ENCODE measurements around the gene CHM. TPM values are rescaled to one million over a fixed set of nuclear protein-coding genes. Genes with fewer than 3 reads are reported as not detected.
"Not testable (repeated sequence)": the region's sequence is repeated elsewhere in the genome, so short reads cannot be mapped to it uniquely, and the experiment has no call there.

The CHM gene
- total and polyA plus RNA-seq, 2 of the 8 experiments (the other 6 are each of a cell fraction or from before 2014, with no cell fraction given), result 8.6 to 15.5 TPM

DNA sequence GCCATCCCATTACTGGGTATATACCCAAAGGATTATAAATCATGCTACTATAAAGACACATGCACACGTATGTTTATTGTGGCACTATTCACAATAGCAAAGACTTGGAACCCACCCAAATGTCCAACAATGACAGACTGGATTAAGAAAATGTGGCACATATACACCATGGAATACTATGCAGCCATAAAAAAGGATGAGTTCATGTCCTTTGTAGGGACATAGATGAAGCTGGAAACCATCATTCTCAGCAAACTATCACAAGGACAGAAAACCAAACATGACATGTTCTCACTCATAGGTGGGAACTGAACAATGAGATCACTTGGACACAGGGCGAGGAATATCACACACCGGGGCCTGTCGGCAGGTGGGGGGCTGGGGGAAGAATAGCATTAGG is 39.5 kb downstream of the CHM start:
- H3K9me3 ChIP-seq (ENCODE audit: insufficient read depth in 2 of 2, low read depth in 1 of 2, low read length in 1 of 2); H2AK5ac ChIP-seq (ENCODE audit: low read depth, low read length); H3K18ac ChIP-seq (ENCODE audit: extremely low read depth, low read length); H4K91ac ChIP-seq (replicated peaks; ENCODE audit: insufficient read length, low read length); H3K23ac ChIP-seq (ENCODE audit: insufficient read length); H2BK120ac ChIP-seq (replicated peaks; ENCODE audit: low read depth, low read length); H3K4me1 ChIP-seq (replicated peaks in 1 of 4; ENCODE audit: control insufficient read depth in 3 of 4, insufficient read depth in 4 of 4, low read length in 3 of 4); H3K4me2 ChIP-seq (ENCODE audit: insufficient read depth in 1 of 2, low read depth in 2 of 2, low read length in 2 of 2); H3K27me3 ChIP-seq (replicated peaks in 1 of 4; ENCODE audit: control insufficient read depth in 3 of 4, extremely low read depth in 1 of 4, insufficient read depth in 3 of 4, low read length in 3 of 4); H2BK20ac ChIP-seq (ENCODE audit: low read length); FAIRE-seq; H3K4ac ChIP-seq (replicated peaks; ENCODE audit: insufficient read length, low read depth, low read length); H2BK12ac ChIP-seq (ENCODE audit: low read depth, low read length); H3K79me1 ChIP-seq (ENCODE audit: low read depth, low read length); H3K14ac ChIP-seq (ENCODE audit: insufficient read length); H3K9ac ChIP-seq (replicated peaks in 1 of 4; ENCODE audit: extremely low read depth in 1 of 4, low read depth in 3 of 4, low read length in 3 of 4); POLR2A ChIA-PET (ENCODE audit: partially characterized antibody); H4K20me1 ChIP-seq (replicated peaks in 1 of 2; ENCODE audit: control insufficient read depth in 1 of 2, insufficient read depth in 2 of 2, low read length in 2 of 2); H4K8ac ChIP-seq (ENCODE audit: extremely low read depth, insufficient read depth, low read length); H3K36me3 ChIP-seq (ENCODE audit: control insufficient read depth in 2 of 4, insufficient read depth in 4 of 4, low read length in 3 of 4); H3K27ac ChIP-seq (ENCODE audit: low read depth, low read length); DNase-seq (ENCODE audit: low read depth in 1 of 2, low spot score in 2 of 2); CTCF ChIA-PET (ENCODE audit: partially characterized antibody); H4K5ac ChIP-seq (ENCODE audit: insufficient read length, low read depth, low read length); H2BK15ac ChIP-seq (ENCODE audit: low read length); H3K4me3 ChIP-seq (ENCODE audit: extremely low read depth in 1 of 4, insufficient read depth in 2 of 4, low read depth in 3 of 4, low read length in 4 of 4); H3K23me2 ChIP-seq (ENCODE audit: low read depth, low read length); H3K56ac ChIP-seq (replicated peaks; ENCODE audit: insufficient read length, low read depth, low read length); H2BK5ac ChIP-seq (ENCODE audit: low read depth, low read length); H2AFZ ChIP-seq (ENCODE audit: low read length): not testable (repeated sequence)
- H3K79me2 ChIP-seq (ENCODE audit: control insufficient read depth in 1 of 2, insufficient read depth in 2 of 2, low read length in 2 of 2), result peaks cover 0 to 19% of the 10 kb centered on the region in 2 experiments; a peak in 2 of 4 replicates
- no CpG with 5 or more reads among the region's 4 CpGs for WGBS, 2 experiments (ENCODE audit: extremely low coverage in 1 of 2, insufficient coverage in 1 of 2, insufficient read length in 1 of 2, insufficient replicate concordance in 2 of 2, low coverage in 1 of 2, low lambda C conversion rate in 2 of 2, missing lambda C conversion rate in 1 of 2)
